Spinal cord (tissue), 10 donors: ENCODE measurements around the gene TXNDC5. TPM values are rescaled to one million over a fixed set of nuclear protein-coding genes. Genes with fewer than 3 reads are reported as not detected.
A peak's percentile ranks its signal among the peaks of the same experiment; 100 is the strongest.

Source experiments
- DNase-seq, 6 donors: peaks; one replicate each; pipeline versions ENCODE4 v3.0.0 to v3.0.0-alpha.2; 2013 to 2015; ENCODE audit warnings: low spot score in 6 of 6, low read depth in 4 of 6
- H3K27ac ChIP-seq: one replicate; pipeline ENCODE4 v1.5.1; 2013; ENCODE audit warnings: low read depth, low read length, control low read depth
- H3K27me3 ChIP-seq: one replicate; pipeline ENCODE4 v1.6.1; 2013; ENCODE audit warnings: low read length; ENCODE audit not compliant: control insufficient read depth, insufficient read depth
- H3K36me3 ChIP-seq: one replicate; pipeline ENCODE4 v1.6.1; 2013; ENCODE audit warnings: low read length; ENCODE audit not compliant: control insufficient read depth, insufficient read depth
- H3K4me1 ChIP-seq: one replicate; pipeline ENCODE4 v1.6.1; 2013; ENCODE audit warnings: low read length; ENCODE audit not compliant: control insufficient read depth, insufficient read depth
- H3K4me3 ChIP-seq: one replicate; pipeline ENCODE4 v1.5.1; 2013; ENCODE audit warnings: low read depth, low read length, control low read depth
- H3K9me3 ChIP-seq: one replicate; pipeline ENCODE4 v1.6.1; 2013; ENCODE audit warnings: low read length; ENCODE audit not compliant: control insufficient read depth, insufficient read depth
- WGBS: methylation state at CpG from one replicate; pipeline ENCODE4 v1.1.5; 2013; ENCODE audit warnings: missing lambda C conversion rate; ENCODE audit not compliant: insufficient coverage; 5-methylcytosine and 5-hydroxymethylcytosine counted together
- polyA plus RNA-seq, 2 donors: library from polyadenylated mRNA; unstranded; fragments of 120-200 nt; gene quantifications; one replicate each; pipeline ENCODE4 v1.2.1, GENCODE V29; 2013; ENCODE audit not compliant: insufficient read length in 2 of 2
- total RNA-seq, 2 donors: library from RNA; depleted of rRNA in 1 of 2; stranded (reverse); fragments of 120-200 nt in 1 of 2; fragments of >200 nt in 1 of 2; gene quantifications; one replicate each; pipeline versions ENCODE4 v1.2.3 to v1.2.4, GENCODE V29; 2013 to 2014
- donor health status: healthy.

Gene TXNDC5
- total and polyA plus RNA-seq, 4 donors: 46.4 to 181 (median 82.8) TPM

GRCh38 chr6:7891078-7891872 is 19.3 kb downstream of the TXNDC5 start:
- no peak overlapping the region for H3K27ac ChIP-seq
- no peaks in the 10 kb centered on the region for H3K27me3 ChIP-seq
- H3K36me3 ChIP-seq: peaks cover 46% of the 10 kb centered on the region
- 45% methylated on average over 8 of the region's 15 CpGs for WGBS
- peaks cover 13% of the 10 kb centered on the region for H3K4me1 ChIP-seq
- peak in 4 of 6 donors; percentile 17 to 77 (median 36) for DNase-seq
- no peak overlapping the region for H3K4me3 ChIP-seq
- H3K9me3 ChIP-seq: no peaks in the 10 kb centered on the region

- H3K27me3 ChIP-seq: no peaks in the 10 kb centered on the region
- peaks cover 13% of the 10 kb centered on the region for H3K4me1 ChIP-seq
- no peak overlapping the region for H3K27ac ChIP-seq
- no peak overlapping the region for H3K4me3 ChIP-seq
- 95% methylated on average over 21 of the region's 25 CpGs for WGBS
- no peak for DNase-seq
- no peaks in the 10 kb centered on the region for H3K9me3 ChIP-seq
- H3K36me3 ChIP-seq: peaks cover 32% of the 10 kb centered on the region
These were observed 21.8 kb downstream of the TXNDC5 start for GRCh38 chr6:7888587-7889357.

- Histone ChIP-seq H3K27me3 (no peaks in the 10 kb centered on the region), H3K4me3 (no peak overlapping the region), H3K36me3 (peaks cover 26% of the 10 kb centered on the region), H3K4me1 (peaks cover 13% of the 10 kb centered on the region), H3K9me3 (no peaks in the 10 kb centered on the region), H3K27ac (no peak overlapping the region)
- no peak for DNase-seq
- 94% methylated on average over 21 of the region's 21 CpGs for WGBS
These were observed 23.2 kb downstream of the TXNDC5 start for GRCh38 chr6:7887278-7887991.

- no peaks in the 10 kb centered on the region for H3K27me3 ChIP-seq
- 100% methylated on average over 1 of the region's 3 CpGs for WGBS
These were observed 24.5 kb downstream of the TXNDC5 start for GRCh38 chr6:7886132-7886531.

GRCh38 chr6:7883381-7883780 is 27.2 kb downstream of the TXNDC5 start:
- Histone ChIP-seq H3K36me3 (peaks cover 26% of the 10 kb centered on the region), H3K4me1 (no peaks in the 10 kb centered on the region), H3K27ac (no peak overlapping the region), H3K9me3 (no peaks in the 10 kb centered on the region), H3K27me3 (no peaks in the 10 kb centered on the region), H3K4me3 (no peak overlapping the region)
- whole genome bisulfite sequencing: over 99% methylated on average over 6 of the region's 8 CpGs
- DNase-seq: no peak

More at GRCh38 chr6:7886132-7886531, 24.5 kb downstream of the TXNDC5 start:
- no peak overlapping the region for H3K4me3 ChIP-seq
- H3K27ac ChIP-seq: no peak overlapping the region
- no peak for DNase-seq
- no peaks in the 10 kb centered on the region for H3K9me3 ChIP-seq
- peaks cover 29% of the 10 kb centered on the region for H3K36me3 ChIP-seq
- peaks cover 8% of the 10 kb centered on the region for H3K4me1 ChIP-seq

- WGBS: 93% methylated on average over 14 of the region's 19 CpGs
- Histone ChIP-seq H3K4me1 (no peaks in the 10 kb centered on the region), H3K36me3 (peaks cover 23% of the 10 kb centered on the region)
These were observed 27.9 kb downstream of the TXNDC5 start for GRCh38 chr6:7882505-7883257.

GRCh38 chr6:7881765-7882500 is 28.7 kb downstream of the TXNDC5 start:
- no peaks in the 10 kb centered on the region for H3K4me1 ChIP-seq
- H3K36me3 ChIP-seq: peaks cover 16% of the 10 kb centered on the region
- WGBS: 89% methylated on average over 5 of the region's 8 CpGs
- no peaks in the 10 kb centered on the region for H3K27me3 ChIP-seq
- no peak overlapping the region for H3K27ac ChIP-seq
- H3K4me3 ChIP-seq: no peak overlapping the region
- H3K9me3 ChIP-seq: no peaks in the 10 kb centered on the region
- no peak for DNase-seq

More at GRCh38 chr6:7882505-7883257, 27.9 kb downstream of the TXNDC5 start:
- no peak for DNase-seq
- no peaks in the 10 kb centered on the region for H3K27me3 ChIP-seq
- no peak overlapping the region for H3K27ac ChIP-seq
- no peaks in the 10 kb centered on the region for H3K9me3 ChIP-seq
- H3K4me3 ChIP-seq: no peak overlapping the region

- Histone ChIP-seq H3K4me1 (no peaks in the 10 kb centered on the region), H3K4me3 (no peak overlapping the region), H3K9me3 (no peaks in the 10 kb centered on the region), H3K36me3 (peaks cover 10% of the 10 kb centered on the region), H3K27me3 (no peaks in the 10 kb centered on the region), H3K27ac (no peak overlapping the region)
- DNase-seq: no peak
- WGBS: 100% methylated on average over 2 of the region's 9 CpGs
These were observed 29.9 kb downstream of the TXNDC5 start for GRCh38 chr6:7880718-7881107.
